Cardiac ventricle fibroblast (primary cell): ENCODE data around the gene GSN. TPM values are rescaled to one million over a fixed set of nuclear protein-coding genes. Genes with fewer than 3 reads are reported as not detected.

Experiments used
- total RNA-seq: library from RNA; depleted of rRNA; stranded (reverse); fragments of >200 nt; gene quantifications from 2 replicates; pipeline ENCODE4 v1.2.3, GENCODE V29; 2015

GSN gene
- 739 and 768 TPM in 2 replicates for total RNA-seq

DNA sequence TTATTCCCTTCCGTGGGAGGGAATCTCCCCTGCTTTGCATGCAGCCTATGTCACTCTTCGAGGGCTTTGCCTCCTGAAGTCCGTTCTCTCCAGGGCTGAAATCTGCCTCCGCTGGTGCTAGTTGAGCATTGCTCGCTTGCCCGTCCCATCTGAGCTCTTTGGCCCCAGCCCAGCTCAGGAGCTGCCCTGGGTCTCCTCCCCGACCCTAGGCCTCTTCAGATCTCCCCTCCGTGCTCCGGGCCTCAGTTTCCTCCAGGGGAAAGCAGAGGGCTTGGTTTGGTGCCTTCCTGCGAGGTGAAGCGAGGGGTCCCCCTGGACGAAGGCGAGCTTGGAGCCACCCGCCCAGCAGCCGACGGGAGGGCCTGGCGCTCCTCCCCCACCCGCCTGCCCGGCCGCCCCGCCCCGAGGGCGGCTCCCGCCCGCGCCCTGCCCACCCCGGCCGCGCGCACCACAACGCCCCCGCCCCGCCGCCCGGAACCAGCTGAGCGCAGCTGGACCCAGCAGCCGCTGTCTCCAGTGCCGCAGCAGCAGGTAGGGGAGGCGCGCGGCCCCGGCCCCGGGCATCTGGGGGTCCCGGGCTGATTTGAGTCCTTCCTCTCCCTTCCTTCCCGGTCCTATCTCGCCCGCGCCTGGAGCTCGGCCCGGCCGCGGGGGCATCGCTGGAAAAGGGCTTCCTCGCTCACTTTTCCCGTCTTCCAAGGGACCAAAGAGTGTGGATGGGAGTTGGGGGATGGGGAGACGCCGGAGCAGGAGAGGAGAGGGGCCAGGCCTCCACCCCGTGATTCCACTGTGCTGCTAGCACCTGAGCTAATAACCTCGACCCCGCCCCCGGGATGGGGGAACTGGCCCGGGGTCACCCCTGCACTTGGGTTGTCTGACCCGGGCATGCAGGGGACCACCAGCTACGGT lies at the start of gene GSN:
Gene GSN, plus strand, starts transcription at position 474 of the 909 bp plus-strand sequence. CDS start 33,810 bp downstream, outside the sequence.

DNA sequence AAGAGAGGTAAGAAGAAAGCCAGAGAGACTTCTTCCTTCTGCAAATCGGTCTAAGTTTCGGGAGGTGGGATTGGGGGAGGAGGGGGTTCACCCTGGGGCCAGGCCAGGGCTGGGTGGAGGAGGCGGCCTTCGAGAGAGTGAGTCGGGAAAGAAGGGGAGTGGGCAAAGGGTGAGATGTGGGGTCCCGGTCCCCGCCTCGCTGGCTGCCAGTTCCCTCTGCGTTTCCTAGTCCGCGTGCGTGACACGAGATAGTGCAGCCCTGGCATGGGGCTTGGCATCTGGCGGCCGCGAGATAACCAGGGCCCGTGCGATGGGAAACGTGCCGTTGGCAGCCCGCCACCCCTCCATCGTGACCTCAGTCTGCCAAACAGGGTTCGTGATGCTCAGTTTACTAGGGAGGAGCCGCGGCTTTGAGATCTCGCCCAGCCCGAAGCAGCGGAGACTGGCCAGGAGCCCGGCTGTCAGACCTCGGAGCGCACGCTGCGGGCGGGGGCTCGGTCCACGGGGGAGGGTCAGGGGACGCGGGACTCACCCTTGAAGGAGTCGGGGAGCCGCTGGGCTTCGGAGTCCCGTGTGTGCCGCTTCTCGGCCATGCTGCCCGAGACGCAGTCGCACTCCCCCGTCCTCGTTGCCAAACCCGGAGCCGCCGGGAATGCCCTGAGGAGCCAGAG lies 101.8 kb downstream of the GSN start, which contains the start of gene STOM:
Gene STOM, minus strand, starts transcription at position 656 of the 671 bp plus-strand sequence. Its CDS starts 63 bp downstream, at position 593.

Other genes with a start within 250 kb of the GSN start
- 3.4 and 3.9 TPM in 2 replicates for gene C5, start 217.9 kb upstream of the GSN start, total RNA-seq
- 4.7 and 5.5 TPM in 2 replicates for gene CNTRL, start 193.2 kb upstream of the GSN start, total RNA-seq
- gene RAB14, start 66.3 kb upstream of the GSN start, total RNA-seq: 30.3 and 32.0 TPM in 2 replicates
- gene STOM, start 102.1 kb downstream of the GSN start, total RNA-seq: 89.5 and 97.0 TPM in 2 replicates
- gene GGTA1, start 231.7 kb downstream of the GSN start, total RNA-seq: 0.25 and 1.1 TPM in 2 replicates